Superior temporal gyrus (tissue), 1 donor: ENCODE data around the gene AGFG1.
"Not testable (repeated sequence)": the region's sequence is repeated elsewhere in the genome, so short reads cannot be mapped to it uniquely, and the experiment has no call there.

ENCODE experiments used
- DNase-seq: peaks from one replicate; pipeline ENCODE4 v3.0.0-alpha.2; 2016; ENCODE audit errors: extremely low spot score

AGFG1 gene

DNA sequence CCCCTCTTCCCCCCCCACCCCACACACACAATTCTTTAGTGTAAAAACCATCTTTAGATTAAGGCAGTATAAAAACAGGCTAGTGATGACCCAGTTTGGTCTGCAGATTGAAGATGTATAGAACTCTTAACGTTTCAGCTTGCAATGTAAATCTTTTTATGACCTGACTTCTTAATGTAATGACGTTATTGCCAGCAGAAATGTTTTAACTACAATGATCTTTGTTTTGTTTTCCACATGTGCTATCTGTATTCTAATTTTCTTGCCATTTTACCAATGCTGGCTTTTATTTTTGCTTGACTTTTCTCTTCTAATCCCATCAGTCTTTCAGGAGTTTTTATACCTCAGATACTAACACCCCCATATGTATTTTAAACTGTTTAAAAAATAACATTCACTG is 25.2 kb downstream of the AGFG1 start:
- no peak for DNase-seq

DNA sequence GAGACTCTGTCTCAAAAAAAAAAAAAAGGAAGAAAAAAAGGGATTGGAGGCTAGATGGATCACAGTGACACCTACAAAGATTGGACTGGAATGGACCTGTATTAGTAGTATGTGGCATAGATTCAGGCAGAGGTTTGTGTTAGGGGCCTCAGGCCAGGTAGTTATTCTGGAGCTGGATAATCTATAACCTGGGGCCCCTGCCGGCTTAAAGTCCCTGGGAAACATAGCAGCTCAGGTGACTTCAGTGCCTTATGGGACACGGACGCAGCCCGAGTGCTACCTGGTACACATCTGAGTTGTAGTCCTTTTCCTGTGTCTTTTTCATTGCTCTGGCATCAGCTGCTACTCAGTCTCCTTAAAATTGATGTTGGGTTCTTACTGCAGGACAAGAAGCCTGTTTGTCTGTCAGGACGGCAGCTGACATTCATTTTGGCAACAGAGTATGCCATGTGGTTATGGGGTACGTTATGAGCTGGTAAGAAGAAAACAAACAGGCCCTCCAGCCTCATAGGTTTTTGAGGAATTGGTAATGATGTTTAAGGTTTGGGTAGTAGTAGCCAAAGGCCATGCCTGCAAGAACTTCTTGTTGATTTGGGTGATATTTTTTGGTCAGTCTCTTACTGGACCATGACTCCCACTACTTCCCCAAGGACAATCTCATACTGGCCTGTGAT is 27.8 kb downstream of the AGFG1 start:
- no peak for DNase-seq

DNA sequence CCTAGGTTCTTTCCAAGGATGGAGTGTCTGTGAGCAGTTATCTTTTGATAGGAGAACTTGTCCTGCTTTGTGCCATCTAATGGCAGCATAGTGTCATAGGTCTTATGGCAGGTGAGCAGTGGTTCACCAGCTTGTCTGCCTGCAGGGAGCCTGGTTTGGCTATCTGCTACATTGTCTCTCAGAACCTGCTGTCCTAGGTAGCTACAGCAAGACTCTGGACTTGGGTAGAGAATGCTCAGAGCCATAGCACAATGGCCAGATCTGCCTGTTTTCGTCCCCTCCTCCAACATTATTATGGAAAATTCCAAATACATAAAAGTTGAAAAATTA is 28.3 kb downstream of the AGFG1 start:
- no peak for DNase-seq

DNA sequence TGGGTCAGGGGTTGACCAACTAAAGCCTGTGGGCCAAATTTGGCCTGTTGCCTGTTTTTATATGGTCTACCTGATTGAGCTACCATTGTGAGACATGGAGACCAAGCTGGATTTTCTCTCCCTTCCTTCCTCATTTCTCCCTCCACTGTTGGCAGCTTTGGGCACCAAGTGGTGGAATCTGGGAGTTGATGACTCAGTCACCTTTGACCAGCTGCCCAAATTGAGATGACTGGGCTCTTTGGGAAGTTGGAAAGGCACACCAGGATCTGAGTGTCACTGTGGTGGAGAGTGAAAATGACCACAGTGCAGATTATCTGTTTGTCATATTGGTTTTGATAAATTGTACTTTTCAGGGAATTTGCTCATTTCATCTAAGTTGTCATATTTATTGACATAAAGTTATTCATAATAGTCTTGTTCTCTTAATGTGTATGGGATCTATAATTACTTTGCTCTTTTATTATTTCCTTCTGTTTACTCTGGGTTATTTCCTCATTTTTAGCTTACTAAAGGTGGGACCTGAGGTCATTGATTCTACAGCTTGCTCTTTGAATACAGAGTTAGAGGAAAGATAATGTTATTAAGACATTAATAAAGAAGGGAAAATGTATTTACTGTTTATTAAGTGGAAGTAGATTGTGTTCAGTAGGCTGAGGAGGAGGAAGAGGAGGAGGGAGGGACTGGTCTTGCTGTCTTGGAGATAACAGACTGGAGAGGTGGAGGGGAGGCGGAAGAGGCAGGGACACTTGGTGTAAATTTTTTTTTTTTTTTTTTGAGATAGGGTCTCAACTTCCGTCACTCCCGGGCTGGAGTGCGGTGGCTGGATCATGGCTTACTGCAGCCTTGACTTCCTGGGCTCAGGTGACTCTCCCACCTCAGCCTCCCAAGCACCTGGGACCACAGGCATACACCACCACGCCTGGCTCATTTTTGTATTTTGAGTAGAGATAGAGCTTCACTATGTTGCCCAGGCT is 31.8 kb downstream of the AGFG1 start:
- DNase-seq, result no peak

DNA sequence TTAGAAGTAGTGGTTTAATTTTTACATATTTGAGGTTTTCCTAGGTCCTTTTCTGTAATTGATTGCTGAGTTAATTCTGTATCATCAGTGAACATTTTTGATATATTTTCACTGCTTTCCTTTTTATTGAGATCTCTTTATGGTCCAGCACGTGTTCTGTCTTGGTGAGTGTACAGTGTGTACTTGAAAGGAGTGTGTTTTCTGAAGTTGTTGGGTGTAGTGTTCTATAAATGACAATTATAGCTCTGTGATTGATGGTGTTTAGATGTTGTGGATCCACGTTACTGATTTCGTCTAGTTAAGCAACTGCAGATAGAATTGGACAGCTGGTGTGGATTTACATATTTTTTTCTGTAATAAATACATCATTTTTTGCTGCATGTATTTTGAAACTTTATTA is 32.7 kb downstream of the AGFG1 start:
- no peak for DNase-seq

DNA sequence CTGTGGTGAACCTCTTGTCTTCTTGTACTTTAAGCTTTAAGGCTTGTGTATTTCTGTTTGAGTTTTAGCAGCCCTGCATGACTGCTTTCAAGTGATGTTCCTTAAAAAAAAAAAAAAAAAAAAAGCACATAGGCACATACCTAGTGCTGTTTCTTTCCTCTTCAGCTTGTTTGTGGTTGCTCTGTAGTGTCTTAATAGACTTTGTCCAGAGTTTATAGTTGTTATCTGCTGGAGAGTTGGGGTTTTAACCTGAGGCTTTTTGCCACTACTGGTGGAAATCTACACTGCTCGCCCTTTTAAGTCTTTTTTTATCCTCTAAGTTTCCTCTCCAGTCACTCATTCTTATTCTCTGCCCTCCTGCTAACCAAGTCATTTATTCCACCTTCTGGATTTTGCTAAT is 34.5 kb downstream of the AGFG1 start:
- DNase-seq, result no peak

DNA sequence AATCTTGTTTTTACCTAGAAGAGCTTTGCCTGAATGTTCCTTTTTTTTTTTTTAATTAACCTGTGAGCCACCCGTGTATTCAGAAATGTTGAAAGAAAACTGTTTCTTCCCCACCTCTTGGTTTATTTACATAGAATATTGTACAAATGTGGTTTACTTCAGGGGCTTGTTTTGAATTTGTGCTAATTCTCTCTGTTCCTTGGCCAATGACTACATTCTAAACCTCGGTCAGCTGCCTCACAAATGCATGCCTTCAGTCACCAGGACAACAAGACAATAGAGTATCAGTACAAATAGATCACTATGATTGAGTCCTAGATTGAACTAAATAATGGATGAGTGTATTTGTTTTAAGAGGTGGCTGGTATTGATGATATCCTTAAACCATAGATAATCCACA is 36.0 kb downstream of the AGFG1 start:
- no peak for DNase-seq

DNA sequence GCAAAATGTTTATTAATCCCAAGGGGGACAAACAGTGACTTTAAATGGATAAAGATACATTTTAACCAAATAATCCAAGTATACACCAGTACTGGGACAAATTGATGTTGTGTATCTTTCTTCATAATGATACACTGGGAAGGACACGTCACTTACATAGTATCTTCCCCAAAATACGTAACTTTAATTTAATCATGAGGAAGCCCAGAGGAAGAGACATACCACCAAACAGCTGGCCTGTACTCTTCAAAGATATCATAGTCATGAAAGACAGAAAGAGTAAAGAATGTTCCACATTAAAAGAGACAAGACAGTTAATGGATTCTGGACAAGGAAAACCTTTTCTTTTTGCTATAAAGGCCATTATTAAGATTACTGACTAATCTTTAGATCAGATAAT is 37.1 kb downstream of the AGFG1 start:
- DNase-seq, result no peak

DNA sequence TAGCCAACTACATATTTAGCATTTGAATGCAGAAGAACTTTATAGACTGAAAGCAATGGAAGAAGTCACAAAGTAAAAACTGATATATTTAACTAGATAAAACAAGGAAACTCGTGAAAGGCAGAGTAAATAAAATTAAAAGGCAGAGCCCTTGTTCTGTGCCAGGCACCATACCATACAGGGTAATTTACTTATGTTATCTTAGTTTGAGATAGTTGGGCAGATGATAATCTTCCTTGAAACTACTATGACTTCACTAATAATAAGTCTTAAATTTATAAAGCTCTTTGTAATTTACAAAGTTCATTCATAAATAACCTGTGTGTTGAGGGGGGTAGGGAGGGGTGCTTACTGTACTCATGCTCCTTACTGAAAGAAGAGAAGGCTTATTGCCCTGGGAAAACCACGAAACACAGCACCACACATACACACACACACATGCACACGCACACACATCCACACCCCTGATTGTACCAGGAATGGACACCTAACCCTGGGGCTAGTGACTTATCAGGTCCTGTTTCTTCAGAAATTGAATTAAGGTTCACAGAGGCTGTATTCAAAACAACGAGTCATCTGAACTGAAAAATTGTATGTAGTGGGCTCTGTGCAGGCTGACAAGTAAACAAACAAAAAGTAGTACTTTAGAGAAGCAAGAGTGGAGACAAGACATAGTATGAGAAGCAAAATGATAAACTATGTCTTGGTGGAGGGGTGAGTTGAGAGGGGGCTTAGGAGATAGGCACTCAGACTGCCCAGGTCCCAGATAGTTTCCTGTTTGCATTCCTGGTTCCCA is 38.1 kb downstream of the AGFG1 start:
- DNase-seq, result no peak

DNA sequence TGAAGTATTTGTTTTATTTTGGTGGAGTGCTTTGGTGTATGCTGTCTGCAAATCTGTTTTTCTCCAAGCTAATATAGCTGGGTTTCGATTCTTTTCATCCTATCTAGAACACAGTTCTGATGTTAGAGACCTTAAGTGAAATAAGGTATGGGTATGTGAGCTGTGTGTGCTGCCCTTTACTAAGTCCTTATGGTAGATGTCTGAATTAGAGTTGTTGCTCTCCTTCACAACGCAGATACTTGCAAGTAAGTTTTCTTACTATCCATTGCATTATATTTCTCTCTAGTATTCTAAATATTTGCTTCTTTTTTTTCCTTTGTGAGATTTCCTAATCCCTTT is 38.6 kb downstream of the AGFG1 start:
- DNase-seq, result no peak

DNA sequence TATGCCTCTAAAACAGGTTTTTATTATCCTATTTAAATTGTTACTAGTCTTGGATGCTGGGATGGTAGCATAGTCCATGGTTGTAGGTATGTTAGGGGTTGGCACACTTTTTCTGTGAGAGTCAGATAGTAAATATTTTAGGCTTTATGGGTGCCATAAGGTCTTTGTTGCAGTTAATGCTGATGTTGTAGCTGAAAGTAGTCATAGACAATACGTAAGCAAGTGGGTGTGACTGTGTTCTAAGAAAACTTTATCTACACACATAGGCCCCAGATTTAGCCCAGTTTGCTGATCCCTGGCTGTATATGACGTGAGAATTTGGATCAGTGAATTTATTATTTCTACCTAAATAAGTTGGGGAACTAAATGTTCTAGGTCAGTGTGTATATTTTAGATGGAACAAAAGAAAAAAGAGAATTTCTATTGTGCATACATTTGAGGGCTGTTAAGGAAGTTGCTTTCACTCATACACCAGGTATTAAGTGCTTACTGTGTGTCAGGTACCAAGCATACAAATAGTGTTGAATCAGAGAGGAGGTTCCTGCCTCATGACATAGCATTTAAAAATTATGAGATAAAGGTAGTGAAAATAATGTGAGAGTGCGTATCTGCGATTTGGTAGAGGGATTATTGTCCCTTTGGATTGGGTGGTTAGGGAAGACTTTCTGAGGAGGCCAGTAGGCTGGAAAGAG is 39.4 kb downstream of the AGFG1 start:
- DNase-seq, result no peak

DNA sequence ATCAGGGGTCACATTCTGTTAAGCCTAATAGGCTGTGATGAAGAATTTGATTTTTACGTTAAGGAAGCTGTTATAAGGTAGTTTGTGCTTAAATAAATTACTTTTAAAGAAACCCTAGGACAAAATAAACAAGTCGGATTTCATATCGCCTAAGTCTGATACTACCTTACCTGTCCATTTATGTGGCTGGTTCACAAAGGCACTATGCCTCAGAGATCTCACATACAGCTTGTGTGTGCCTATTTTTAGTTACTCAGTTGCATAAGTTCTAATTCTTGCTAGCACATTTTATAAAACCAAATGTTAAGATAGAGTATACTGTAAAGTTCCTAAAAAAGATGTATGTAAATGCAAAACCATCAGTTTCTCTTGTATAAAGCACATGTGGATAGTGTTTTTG is 40.0 kb downstream of the AGFG1 start:
- DNase-seq, result peak; percentile 68

DNA sequence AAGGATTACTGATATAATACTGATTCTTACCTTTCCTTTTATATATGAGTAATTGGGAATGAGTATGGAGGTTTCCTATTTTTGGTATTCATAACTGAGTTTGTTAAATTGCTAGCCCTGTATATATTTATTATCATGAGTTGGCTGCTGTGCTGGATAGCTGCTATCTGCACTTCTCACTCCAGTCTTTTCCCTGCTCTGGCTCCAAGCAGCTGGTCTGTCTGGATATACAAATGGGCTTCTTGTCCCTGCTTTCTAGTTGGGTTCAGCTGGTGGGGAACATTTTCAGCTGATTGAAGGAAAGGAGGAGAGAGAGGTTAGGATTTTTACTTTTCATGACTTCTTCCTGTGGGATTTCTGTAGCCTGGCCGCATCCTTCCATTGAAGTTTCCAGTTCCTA is 41.2 kb downstream of the AGFG1 start:
- DNase-seq, result peak; percentile 60

DNA sequence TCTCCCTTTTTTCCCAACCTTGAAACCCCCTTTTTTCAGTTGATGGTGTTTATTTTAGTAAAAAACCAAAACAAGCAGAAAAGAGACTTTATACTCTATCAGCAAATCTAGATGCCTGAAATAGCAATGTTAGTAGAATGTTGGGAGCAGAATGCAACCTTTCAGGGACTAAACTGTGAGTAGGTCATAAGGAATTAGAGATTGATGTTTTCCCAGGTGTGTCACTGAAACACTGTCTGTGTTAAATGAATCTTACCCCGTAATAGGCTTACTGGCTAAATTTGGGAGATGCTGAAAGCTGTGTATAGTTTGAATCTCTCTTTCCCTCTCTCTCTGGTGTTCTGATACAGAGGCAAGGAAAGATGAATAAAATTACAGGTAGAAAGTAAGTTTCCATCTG is 43.8 kb downstream of the AGFG1 start:
- DNase-seq, result no peak

DNA sequence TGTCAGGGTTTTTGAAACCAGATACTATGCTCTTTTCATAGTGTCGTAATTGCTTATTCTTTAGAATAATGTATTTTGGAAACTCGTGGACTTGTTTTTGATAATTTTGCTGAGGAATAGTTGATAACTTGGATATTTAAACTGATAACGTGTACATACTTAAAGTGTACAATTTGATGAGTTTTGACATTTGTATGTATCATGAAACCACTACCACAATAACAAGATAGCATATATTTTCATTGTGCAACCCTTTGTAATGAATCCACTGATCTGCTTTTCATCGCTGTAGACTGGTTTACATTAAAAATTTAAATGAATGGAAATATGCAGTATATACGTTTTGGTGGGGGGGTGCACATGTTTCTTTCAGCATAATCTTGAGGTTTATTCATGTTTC is 45.8 kb downstream of the AGFG1 start:
- DNase-seq, result no peak

DNA sequence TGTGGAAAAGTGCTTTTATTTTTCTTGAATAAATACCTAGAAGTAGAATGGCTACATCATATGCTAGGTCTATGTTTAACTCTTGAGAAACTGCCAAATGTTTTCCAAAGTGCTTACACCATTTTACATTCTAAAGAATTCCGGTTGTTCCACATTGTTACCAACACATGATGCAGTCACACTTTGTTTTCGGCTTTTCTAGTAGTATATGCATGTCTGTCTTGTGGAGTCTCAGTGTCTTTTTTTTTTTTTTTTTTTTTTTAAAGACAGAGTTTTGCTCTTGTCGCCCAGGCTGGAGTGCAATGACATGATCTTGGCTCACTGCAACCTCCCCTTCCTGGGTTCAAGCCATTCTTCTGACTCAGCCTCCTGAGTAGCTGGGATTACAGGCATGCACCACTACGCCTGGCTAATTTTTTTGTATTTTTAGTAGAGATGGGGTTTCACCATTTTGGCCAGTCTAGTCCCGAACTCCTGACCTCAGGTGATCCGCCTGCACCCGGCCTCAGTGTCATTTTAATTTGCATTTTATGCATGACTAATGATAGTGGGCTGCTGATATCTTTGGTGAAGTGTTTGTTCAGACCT is 46.4 kb downstream of the AGFG1 start:
- peak; percentile 56 for DNase-seq

DNA sequence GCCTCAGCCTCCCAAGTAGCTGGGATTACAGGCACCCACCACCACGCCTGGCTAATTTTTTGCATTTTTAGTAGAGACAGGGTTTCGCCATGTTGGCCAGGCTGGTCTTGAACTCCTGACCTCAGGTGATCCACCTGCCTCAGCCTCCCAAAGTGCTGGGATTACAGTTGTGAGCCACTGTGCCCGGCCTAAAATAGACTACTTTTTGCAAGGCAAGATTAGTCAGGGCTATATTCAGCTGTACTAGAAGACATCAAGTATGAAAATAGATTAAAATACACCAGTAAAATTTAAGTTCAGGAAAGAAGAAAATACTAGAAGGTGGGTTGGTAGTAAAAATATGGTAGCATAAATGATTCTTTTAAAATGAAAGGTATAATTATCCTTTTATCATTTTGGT is 49.2 kb downstream of the AGFG1 start:
- DNase-seq, result not testable (repeated sequence)

DNA sequence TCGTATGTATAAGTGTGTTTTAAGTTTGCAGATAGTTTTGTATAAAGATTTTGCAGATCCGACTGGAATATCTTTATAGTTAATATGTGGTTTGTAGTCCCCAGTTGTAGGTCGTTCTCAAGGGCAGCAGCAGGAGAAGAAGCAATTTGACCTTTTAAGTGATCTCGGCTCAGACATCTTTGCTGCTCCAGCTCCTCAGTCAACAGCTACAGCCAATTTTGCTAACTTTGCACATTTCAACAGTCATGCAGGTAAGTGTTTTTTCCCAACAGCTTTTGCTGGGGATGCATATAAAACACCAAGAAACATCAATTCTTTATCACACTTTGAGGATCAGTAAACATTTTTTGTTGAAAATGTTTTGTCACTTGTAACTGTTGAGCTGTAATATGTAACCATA is 52.7 kb downstream of the AGFG1 start:
- DNase-seq, result no peak

DNA sequence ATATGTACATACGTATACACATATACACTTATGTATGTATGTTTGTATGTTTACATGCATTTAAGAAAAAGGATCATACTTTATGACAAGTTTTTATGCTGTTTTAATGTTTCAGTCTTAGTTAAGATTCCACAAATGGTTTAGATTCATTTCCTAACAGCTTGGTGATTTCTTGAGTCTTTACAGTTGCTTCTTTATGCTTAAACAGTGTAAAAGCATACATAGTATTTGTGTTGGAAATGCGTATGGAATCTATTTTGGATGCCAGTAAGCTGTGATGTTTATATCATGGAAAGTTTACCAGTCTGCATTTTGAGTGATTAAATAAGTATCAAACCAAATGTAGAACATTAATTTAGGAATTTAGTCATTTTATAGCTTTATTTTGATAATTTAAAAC is 55.4 kb downstream of the AGFG1 start:
- no peak for DNase-seq

DNA sequence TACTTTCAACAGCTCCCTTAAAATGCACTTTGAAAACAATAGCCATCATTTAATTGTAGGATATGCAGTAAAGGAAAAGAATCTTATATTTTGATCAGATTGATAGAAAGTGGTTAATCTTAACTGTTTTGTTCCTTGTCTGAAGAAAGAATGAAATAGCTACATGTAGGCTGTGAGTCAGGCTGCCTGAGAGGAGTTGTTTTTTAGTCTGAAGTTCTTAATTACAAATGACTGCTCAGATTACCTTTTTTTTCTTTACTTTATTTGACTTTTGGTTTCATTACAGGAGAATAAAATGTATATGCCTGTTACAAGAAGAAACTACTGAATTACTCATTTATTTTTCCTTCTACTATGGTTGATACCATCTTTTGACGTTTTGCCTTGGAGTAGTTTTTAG is 56.8 kb downstream of the AGFG1 start:
- no peak for DNase-seq

DNA sequence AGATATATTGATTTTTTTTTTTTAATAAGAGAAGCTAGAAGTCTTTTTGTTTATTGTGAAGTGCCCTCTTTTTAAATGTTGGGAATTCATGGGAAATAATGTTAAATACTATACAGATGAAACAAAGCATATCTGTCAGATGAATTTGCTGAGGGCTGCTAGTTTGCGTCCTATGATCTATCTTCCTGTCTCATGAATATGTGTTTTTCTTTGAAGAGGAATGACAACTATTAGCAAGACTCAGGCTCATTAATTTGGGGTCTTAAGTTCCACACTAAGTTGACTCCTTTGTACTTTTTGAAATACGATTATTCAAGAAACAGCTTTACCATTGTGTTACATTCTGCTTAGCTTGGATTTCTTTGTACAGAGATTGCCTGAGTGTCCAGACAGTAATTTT is 57.9 kb downstream of the AGFG1 start:
- DNase-seq, result no peak

DNA sequence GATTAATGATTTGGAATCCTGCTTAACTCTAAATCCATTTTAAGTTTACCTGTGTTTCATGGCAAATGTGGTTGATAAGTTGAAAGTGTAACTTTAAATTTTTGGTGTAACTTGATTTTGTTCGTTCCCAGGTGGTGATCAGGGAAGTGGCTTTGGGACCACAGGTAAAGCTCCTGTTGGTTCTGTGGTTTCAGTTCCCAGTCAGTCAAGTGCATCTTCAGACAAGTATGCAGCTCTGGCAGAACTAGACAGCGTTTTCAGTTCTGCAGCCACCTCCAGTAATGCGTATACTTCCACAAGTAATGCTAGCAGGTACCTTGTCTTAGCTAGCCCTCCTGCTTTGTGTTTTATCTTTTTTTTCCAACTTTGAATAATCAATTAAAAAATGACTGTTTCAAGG is 62.8 kb downstream of the AGFG1 start:
- DNase-seq, result no peak
